Pancreas (tissue), 10 donors: ENCODE results near the gene HLA-DOB. TPM values are rescaled to one million over a fixed set of nuclear protein-coding genes. Genes with fewer than 3 reads are reported as not detected.
"Not testable (repeated sequence)": the region's sequence is repeated elsewhere in the genome, so short reads cannot be mapped to it uniquely, and the experiment has no call there.

Experiments used
- ATAC-seq, 4 donors: fragments of 200-7000 bp; cut with Tn5 transposase; one replicate each; pipeline versions ENCODE4 v1.8.0 to v1.9.1; 2020; ENCODE audit warnings: mild to moderate bottlenecking in 4 of 4, moderate library complexity in 4 of 4
- DNase-seq, 6 donors: peaks; one replicate each; pipeline ENCODE4 v3.0.0-alpha.2; 2020
- FAIRE-seq: peaks from 2 replicates; lab custom pipeline; 2012; peaks lifted over from hg19 to GRCh38; lab: Jason Lieb, UNC
- H3K27ac ChIP-seq, 4 donors: fragments of 200-600 bp; sonication (generic); 1 replicate in 3 of 4; 2 replicates in 1 of 4; pipeline versions ENCODE4 v1.5.0 to v1.8.0; 2020
- H3K27me3 ChIP-seq, 4 donors: fragments of 200-600 bp; one replicate each; pipeline ENCODE4 v1.8.0; 2021
- H3K36me3 ChIP-seq, 3 donors: fragments of 200-600 bp; sonication (generic) in 1 of 3; one replicate each; pipeline versions ENCODE4 v1.5.0 to v1.8.0; 2020 to 2021
- H3K4me1 ChIP-seq, 3 donors: fragments of 200-600 bp; one replicate each; pipeline ENCODE4 v1.8.0; 2021
- H3K4me3 ChIP-seq, 4 donors: fragments of 200-600 bp; sonication (generic) in 2 of 4; one replicate each; pipeline versions ENCODE4 v1.5.0 to v1.8.0; 2020 to 2021
- H3K9me3 ChIP-seq, 4 donors: fragments of 200-600 bp; one replicate each; pipeline ENCODE4 v1.8.0; 2021
- WGBS, 2 donors: extraction: QIAGEN DNeasy Blood & Tissue Kit; methylation state at CpG; one replicate each; pipeline ENCODE4 v1.1.7; 2013; 5-methylcytosine and 5-hydroxymethylcytosine counted together
- intact Hi-C, 3 donors: fragments of 100-400 bp; cut with DNase I; formaldehyde crosslinking; loops; one replicate each; pipeline versions ENCODE4 v1.11.1 to v1.14.2; 2022
- polyA plus RNA-seq, 2 donors: library from polyadenylated mRNA; stranded (reverse); fragments of 200-250 nt; gene quantifications; one replicate each; pipeline ENCODE4 v1.2.3, GENCODE V29; 2013
- total RNA-seq, 6 donors: library from RNA; stranded (reverse); fragmentation: NEBNext Ultra II Directional in 4 of 6; extraction: Animal tissue kit (Norgen Biotek cat#: 25700) in 4 of 6; gene quantifications; one replicate each; pipeline versions ENCODE4 v1.2.1 to v1.2.4, GENCODE V29; 2021 to 2023
- TF ChIP-seq, protein P1 (sequence below), 4 donors: fragments of 200-600 bp; sonication (generic) in 3 of 4; IDR thresholded peaks; one replicate each; pipeline versions ENCODE4 v1.5.0 to v1.8.0; 2021; ENCODE audit warnings: antibody characterized with exemption in 4 of 4
- donor health status: healthy with polysubstance abuse.
- donor health status: DM: no; HTN: no; CAD: no; lungs with moderate emphysema.
- donor health status: DM: no; HTN: no; CAD: no.
- donor health status: control.
- donor health status: control.
- donor health status: Bipolar disorder and iron deficiency.
- donor health status: DM: yes; HTN: yes; CAD: no.
- donor health status: DM: no; HTN: no; CAD: no.
- donor health status: DM: no; HTN: no; CAD: no.
- donor health status: DM: yes; HTN: yes; CAD: no.

HLA-DOB gene
- total and polyA plus RNA-seq, 8 donors: 0.21 to 0.87 (median 0.45) TPM; not detected in 4

DNA sequence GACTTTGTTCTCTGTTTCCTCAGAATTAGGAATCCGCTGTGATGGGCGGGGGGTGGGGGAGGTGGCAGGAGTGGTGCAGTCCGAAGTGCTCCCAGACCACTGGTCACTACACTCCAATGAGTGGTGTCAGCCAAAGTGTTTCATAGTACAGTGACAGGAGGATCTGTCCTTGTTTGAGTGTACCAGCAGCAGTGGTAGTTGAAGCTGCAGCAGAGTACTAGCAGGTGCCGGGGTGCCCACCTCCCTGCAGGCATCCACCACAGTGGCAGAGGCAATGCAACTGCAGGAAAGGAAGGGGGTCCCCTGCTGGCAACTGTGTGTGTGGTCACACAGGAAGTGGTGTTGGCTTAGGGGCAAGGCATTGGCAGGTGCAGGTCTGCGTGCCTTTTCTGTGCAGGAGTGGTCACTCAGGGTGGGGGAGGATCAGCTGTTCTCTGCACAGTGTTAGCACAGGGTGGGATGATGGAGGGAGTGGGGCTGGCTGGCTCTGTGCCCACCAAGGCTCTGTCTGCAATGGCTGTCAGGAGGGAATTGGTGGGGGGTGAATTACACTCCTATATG lies 9.7 kb downstream of the HLA-DOB start:
- no peaks in the 10 kb centered on the region for H3K9me3 ChIP-seq
- DNase-seq (no peak), FAIRE-seq (no peak), ATAC-seq (no peak)
- no peak overlapping the region for H3K4me3 ChIP-seq
- H3K4me1 ChIP-seq: no peaks in the 10 kb centered on the region
- intact Hi-C loops: no loop called here
- TF ChIP-seq, protein P1, sequence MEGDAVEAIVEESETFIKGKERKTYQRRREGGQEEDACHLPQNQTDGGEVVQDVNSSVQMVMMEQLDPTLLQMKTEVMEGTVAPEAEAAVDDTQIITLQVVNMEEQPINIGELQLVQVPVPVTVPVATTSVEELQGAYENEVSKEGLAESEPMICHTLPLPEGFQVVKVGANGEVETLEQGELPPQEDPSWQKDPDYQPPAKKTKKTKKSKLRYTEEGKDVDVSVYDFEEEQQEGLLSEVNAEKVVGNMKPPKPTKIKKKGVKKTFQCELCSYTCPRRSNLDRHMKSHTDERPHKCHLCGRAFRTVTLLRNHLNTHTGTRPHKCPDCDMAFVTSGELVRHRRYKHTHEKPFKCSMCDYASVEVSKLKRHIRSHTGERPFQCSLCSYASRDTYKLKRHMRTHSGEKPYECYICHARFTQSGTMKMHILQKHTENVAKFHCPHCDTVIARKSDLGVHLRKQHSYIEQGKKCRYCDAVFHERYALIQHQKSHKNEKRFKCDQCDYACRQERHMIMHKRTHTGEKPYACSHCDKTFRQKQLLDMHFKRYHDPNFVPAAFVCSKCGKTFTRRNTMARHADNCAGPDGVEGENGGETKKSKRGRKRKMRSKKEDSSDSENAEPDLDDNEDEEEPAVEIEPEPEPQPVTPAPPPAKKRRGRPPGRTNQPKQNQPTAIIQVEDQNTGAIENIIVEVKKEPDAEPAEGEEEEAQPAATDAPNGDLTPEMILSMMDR (IDR thresholded peaks at IDR 0.05): no peak
- no peaks in the 10 kb centered on the region for H3K27me3 ChIP-seq
- WGBS, 2 donors: 69 to 71% methylated on average over 5 of the region's 5 CpGs
- no peaks in the 10 kb centered on the region for H3K36me3 ChIP-seq
- H3K27ac ChIP-seq: no peak overlapping the region

DNA sequence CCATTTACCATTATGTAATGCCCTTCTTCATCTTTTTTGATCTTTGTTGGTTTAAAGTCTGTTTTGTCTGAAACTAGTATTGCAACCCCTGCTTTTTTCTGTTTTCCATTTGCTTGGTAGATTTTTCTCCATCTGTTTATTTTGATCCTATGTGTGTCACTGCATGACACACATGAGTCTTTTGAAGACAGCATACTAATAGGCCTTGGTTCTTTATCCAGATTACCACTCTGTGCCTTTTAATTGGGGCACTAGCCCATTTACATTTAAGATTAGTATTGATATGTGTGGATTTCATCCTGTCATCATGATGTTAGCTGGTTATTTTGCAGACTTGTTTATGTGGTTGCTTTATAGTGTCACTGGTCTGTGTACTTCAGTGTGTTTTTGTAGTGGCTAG lies 11.4 kb downstream of the HLA-DOB start:
- H3K9me3 ChIP-seq, DNase-seq, H3K27me3 ChIP-seq, intact Hi-C loops, H3K27ac ChIP-seq, FAIRE-seq, ATAC-seq, H3K4me1 ChIP-seq, H3K36me3 ChIP-seq, H3K4me3 ChIP-seq: not testable (repeated sequence)

DNA sequence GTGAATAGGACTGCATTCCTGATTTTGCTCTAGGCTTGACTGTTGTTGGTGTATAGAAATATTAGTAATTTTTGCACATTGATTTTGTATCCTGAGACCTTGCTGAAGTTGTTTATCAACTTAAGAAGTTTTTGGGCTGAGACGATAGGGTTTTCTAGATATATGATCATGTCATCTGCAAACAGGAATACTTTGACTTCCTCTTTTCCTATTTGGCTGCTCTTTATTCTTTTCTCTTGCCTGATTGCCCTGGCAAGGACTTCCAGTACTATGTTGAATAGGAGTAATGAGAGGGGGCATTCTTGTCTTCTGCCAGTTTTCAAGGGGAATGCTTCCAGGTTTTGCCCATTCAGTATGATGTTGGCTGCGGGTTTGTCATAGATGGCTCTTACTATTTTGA lies 13.4 kb downstream of the HLA-DOB start:
- TF ChIP-seq, protein P1 (IDR thresholded peaks at IDR 0.05): no peak
- no peak for FAIRE-seq
- intact Hi-C loops: no loop called here
- 26 to 61% methylated on average over 2 of the region's 2 CpGs for WGBS, 2 donors
- H3K27me3 ChIP-seq: peaks cover 0 to 9% (median 0%) of the 10 kb centered on the region in 4 donors
- ATAC-seq: no peak
- DNase-seq: no peak
- no peak overlapping the region for H3K27ac ChIP-seq
- no peak overlapping the region for H3K4me3 ChIP-seq
- H3K9me3 ChIP-seq: no peaks in the 10 kb centered on the region
- no peaks in the 10 kb centered on the region for H3K4me1 ChIP-seq
- no peaks in the 10 kb centered on the region for H3K36me3 ChIP-seq

DNA sequence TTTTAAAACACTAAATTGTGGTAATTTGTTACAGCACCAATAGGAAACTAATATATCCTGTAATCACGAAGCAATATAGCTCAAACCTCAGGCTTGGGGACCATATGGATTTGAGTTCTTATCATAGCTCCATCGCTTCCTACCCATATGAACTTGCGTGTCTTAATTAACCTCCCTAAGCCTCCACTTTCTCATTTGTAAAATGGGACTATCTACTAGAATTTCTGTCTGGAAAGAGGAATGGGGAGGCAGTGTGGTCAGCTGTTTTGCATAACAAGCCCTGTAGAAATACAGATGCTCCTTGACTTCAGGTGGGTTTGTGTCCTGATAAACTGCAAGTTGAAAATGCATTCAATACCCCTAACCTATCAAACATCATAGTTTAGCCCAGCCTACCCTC lies 17.1 kb downstream of the HLA-DOB start:
- no peak for FAIRE-seq
- H3K27ac ChIP-seq: no peak overlapping the region
- no peaks in the 10 kb centered on the region for H3K9me3 ChIP-seq
- DNase-seq: no peak
- H3K4me1 ChIP-seq: no peaks in the 10 kb centered on the region
- H3K36me3 ChIP-seq: no peaks in the 10 kb centered on the region
- 52 to 74% methylated on average over 3 of the region's 3 CpGs for WGBS, 2 donors
- no peak for ATAC-seq
- H3K4me3 ChIP-seq: no peak overlapping the region
- H3K27me3 ChIP-seq: peaks cover 0 to 9% (median 0%) of the 10 kb centered on the region in 4 donors
- intact Hi-C loops: loop anchor here in 2 of 3 donors (5.0 to 10.0 kb wide), 3 partner anchors 375 to 555 kb away; no protein-coding TSS in a partner anchor
- TF ChIP-seq, protein P1 (IDR thresholded peaks at IDR 0.05): no peak

DNA sequence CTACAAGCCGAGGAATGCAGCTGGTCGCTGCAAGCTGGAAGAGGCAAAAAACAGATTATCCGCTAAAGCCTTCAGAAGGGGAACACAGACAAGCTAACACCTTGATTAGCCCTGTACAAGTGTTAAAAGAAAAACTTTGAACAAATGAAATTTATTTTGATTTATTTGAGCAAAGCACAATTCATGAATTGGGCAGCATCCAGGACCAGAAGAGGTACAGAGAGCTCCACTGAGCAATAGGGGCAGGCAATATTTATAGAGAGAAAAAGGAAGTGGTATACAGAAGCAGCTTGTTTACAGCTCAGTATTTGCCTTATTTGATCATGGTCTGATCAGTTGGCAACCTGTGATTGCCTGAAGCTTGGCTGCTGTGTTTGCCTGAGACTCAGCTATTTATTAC lies 17.6 kb downstream of the HLA-DOB start:
- no peak for DNase-seq
- 89 to 91% methylated on average over 3 of the region's 3 CpGs for WGBS, 2 donors
- Histone ChIP-seq H3K36me3 (no peaks in the 10 kb centered on the region), H3K27me3 (peaks cover 0 to 9% (median 0%) of the 10 kb centered on the region in 4 donors), H3K9me3 (no peaks in the 10 kb centered on the region), H3K4me3 (no peak overlapping the region), H3K27ac (no peak overlapping the region), H3K4me1 (no peaks in the 10 kb centered on the region)
- FAIRE-seq: no peak
- TF ChIP-seq, protein P1 (IDR thresholded peaks at IDR 0.05): no peak
- no peak for ATAC-seq
- intact Hi-C loops: loop anchor here in 2 of 3 donors (5.0 to 10.0 kb wide), 3 partner anchors 374 to 554 kb away; no protein-coding TSS in a partner anchor
